GM19328 (cell line): ENCODE results near the gene HS3ST1.

Experiments
- ATAC-seq: cut with Tn5 transposase; IDR thresholded peaks from one replicate; pipeline ENCODE4 v1.9.1; 2021; ENCODE audit warnings: mild to moderate bottlenecking, moderate library complexity; ENCODE audit not compliant: unreplicated experiment

Gene HS3ST1

DNA sequence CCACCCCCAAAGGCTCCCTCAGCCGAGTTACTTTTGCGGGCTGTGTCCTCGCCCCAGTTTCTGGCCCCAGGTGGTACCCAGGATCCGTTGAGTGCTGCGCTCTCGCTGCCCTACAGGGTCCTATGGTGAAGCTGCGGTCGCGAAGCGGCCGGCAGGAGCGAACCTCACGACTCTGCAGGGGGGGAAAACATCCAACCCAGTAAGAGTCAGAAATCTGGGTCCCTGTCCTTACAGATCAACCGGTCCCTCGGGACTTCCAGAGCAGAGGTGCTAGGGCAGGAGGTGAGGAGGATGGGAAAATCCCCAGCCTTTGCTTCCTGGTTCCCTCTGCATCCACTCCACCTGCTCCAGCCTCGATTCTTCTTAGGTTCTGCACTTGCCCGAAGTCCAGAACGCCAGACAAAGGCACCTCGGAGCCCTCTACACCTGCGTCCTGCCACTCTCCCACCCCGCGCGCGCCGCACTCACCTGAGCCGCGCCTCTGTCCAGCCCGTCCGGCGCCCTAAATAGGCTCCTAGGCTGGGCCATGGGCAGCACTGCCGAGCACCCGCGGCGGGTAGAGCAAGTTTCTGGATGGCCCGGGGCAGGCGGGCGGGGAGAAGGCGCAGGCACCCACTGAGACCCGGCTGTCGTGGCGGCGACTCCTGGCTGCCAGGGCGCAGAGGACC lies at the start of gene HS3ST1:
TSS of gene HS3ST1 (minus strand) at position 664 of the 668 bp plus-strand sequence. CDS start 28,889 bp downstream, outside the sequence.
- ATAC-seq = peak; percentile 39

DNA sequence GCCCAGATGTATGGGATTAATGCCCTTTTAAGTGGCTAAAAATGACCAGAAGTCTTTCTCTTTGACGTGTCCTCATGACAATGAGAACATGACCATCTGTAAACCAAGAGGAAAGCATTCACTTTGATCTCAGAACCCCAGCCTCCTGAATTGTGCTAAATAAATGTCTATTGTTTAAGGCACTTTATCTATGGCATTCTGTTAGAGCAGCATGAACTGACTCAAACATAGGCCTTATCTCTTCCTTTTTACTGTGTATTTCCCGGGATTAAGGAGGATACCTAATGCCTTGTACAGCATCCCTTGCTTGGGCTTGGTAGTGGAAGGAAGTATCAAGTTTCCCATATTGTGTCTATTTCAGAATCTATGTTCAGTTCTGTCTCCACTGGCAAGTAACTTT lies 47.2 kb upstream of the HS3ST1 start:
- ATAC-seq = no peak

DNA sequence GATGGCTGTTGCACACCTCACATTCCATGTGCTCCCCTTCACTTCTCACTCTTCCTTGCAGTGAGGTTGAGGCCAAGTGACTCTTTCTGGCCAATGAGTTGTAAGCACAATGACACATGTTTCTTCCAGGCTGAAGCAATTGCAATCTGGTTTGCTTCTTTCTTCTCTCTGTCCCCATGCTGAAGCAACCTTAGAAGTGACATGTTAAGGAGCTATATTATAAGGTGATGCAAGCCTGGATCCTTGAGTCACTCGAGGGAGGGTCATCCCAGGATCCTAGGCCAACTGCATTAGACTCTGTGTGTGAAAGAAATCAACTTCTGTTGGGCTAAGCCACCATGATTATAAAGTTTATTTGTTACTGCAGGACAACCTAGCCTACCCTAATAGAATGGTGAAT lies 45.5 kb upstream of the HS3ST1 start:
- ATAC-seq = no peak

- no peak for ATAC-seq
Observed at GRCh38 chr4:11472535-11472934, 43.8 kb upstream of the HS3ST1 start.

DNA sequence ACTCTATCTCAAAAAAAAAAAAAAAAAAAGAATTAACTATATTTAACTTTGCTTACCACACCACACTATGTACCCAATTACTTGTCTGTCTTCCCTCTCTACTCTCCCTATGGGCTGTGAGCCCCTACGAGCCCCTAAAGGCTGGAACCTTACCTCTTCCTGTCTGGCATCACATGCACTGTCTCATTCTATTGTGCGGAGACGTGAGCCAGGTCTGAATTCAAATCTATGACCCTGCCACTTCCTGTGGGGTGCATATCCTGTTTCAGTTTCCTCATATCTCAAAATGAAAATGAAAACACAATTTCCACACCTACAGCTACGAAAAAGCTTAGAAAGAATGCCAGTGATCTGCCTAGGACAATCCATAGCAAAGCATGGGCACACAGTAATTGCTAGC lies 42.9 kb upstream of the HS3ST1 start:
- ATAC-seq = peak; percentile 61

GRCh38 chr4:11471046-11471441 lies 42.4 kb upstream of the HS3ST1 start:
- no peak for ATAC-seq

DNA sequence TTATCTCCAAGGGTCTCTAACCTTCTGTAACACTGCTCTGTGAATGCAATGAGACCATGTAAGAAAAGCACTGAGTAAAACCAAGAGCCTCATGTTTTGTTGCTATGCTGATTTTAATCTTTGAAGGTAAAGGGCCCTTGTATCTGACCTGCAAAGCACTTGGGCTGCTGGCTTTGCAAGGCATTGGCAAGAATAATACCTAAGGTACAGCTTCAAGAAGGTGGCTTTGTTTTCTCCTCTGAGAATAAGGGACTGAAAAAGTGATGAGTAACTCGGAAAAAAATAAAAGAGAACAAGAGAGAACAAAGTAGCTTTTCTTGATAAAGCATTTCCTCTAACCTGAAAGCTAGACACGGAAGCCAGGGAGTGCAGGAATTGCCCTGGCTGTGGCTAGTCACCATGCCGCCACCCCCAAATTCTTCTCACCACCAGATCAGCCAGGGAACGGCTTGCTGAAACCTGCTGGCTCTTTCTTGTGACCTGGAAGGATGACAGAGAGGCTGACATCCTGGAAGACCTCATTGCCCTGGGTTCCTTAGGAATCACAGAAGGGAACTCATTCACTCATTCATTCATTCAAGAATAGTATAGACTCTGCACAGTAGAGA lies 41.8 kb upstream of the HS3ST1 start:
- ATAC-seq = peak; percentile 49

DNA sequence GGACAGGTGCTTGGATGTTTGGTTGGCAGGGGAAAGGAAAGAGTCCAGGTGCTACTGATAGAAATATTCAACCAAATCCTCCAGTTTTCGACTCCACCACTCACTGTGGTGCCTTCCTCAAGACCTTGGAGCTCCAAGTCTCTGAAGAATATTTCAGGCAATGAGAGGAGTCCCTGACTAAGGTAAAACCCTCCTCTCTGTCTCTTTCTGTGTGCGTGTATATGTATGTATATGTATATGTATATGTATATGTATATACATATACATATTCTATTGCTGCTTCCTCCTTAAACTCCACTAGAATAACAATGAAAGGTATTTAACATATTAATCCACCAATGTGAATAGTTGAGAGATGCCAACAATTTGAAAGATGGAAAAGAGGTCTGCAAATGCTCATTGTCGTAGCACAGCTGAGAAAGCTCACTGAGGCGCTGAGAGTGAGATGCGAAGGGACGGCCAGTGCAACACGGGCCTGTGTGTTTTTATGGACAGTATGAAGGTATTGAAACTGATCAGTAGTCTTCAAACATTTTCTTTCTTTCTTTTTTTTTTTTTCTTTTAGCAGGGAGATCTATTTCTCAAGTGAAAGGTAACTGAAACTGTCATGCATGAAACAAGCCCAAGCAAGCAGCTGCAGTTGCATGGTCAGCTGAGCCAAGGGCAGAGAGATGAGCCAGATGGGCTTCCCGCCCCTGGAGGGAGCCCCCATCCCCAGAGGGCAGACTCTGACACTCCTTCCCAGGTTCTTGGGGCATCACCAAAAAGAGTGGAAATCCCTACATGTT lies 41.1 kb upstream of the HS3ST1 start:
- ATAC-seq = peak; percentile 52

DNA sequence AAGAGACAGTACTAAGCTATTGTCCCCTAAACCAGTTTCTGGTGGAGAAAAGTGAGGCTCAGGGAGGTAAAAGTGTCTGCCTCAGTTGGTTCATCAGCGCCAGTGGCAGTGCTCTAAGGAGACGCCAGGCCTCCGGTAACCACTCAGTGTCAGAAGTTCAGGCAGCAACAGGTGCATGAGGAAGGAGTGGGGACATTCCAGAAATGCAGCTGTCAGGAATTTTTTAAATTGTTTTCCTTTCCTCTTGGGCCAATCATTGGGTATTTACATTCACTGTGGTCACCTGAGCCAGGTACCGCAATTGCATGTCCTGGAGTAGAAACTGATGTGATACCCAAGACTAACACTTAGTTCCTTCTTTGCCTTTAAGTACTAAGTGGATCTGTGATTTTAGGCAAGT lies 40.2 kb upstream of the HS3ST1 start:
- no peak for ATAC-seq

DNA sequence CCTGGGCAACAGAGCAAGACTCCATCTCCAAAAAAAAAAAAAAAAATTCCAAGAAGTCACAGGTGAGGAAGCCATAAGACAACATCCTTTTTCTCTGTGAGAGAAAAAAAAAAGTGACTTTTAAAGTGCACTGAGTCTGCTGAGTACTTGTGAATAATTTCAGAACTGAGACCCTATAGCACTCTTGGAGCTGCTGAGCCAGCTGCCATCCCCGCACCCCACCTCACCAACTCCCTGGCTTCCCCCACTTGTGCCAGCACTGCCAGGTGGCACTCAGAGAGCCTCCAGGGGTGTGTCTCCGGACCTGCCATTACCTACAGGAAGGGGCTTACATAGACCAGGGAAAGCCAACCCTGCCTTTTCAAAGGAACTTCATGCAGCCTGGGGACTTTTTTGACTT lies 39.2 kb upstream of the HS3ST1 start:
- no peak for ATAC-seq

- no peak for ATAC-seq
Observed at GRCh38 chr4:11463707-11464106, 35.0 kb upstream of the HS3ST1 start.

DNA sequence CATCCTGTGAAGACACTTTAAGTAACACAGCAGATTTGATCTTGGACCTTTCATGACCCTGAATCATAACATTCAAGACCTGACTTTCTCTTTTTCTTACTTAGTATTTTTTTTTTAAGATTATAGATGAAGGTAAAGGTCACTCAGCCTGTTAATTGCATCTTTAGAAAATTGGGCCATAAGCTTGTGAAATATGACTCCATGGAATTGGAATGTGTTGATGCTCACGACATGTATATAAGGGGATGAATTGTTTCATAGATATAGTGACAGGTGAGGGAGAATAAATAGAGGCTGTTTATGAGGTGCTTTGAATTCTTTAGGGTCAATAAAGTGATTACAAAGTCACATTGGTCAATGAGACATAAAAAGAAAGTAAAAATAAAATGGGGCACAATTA lies 27.7 kb upstream of the HS3ST1 start:
- no peak for ATAC-seq

GRCh38 chr4:11455201-11455835 lies 26.6 kb upstream of the HS3ST1 start:
- ATAC-seq = no peak

- no peak for ATAC-seq
Observed at GRCh38 chr4:11451716-11452115, 23.0 kb upstream of the HS3ST1 start.

- ATAC-seq = no peak
Observed at GRCh38 chr4:11446155-11446811, 17.6 kb upstream of the HS3ST1 start.

DNA sequence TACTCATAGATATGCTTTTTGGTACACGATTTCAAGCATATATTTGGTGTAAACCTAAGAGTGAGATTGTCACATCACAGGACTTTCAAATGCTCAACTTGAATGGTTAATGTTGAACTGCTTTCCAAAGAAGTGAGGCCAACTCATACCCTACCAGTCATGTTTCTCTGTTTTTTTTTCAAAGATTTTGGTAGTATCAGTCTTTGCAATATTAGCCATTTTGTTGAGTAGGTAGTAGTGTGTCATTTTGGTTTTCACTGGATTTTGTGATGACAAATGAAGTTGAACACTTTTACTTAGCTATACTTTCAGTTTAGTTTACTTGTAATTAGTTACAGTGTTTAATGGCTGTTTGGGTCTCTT lies 12.5 kb upstream of the HS3ST1 start:
- ATAC-seq = no peak

- no peak for ATAC-seq
Observed at GRCh38 chr4:11440481-11441193, 11.9 kb upstream of the HS3ST1 start.

DNA sequence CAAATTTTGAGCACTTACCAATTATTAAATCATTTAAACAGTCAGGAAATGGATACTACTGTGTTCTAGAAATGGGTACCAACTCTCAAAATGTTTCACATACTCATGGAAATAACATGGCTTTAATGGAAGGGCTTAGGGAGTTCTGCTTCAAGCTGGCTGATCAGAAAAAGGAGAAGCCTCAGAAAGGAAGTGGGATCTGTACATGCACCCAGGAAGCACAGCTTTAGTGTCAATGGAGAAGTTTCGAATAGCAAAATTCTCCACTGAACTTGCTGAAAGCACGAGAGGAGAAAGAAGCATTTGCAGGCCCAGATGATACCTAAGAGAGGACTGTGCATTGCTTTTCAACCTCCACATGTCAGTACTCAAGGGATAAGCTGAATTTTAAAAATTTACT lies 11.1 kb upstream of the HS3ST1 start:
- no peak for ATAC-seq

DNA sequence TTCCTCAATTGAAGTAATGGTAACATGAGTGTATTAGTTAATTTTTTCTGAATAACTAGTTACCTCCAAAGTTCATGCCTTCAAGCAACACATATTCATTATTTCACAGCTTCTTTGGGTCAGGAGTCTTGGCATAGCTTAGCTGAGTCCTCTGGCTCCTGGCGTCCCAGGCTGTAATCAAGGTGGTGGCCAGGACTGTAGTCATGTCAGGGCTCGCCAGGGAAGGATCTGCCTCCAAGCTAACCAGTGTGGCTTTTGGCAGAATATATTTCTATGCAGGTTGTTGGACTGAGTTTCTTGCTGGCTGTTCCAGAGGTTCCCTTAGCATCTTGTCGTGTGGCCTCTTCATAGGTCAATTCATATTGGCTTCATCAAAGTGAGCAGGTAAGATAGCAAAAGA lies 10.0 kb upstream of the HS3ST1 start:
- ATAC-seq = no peak

DNA sequence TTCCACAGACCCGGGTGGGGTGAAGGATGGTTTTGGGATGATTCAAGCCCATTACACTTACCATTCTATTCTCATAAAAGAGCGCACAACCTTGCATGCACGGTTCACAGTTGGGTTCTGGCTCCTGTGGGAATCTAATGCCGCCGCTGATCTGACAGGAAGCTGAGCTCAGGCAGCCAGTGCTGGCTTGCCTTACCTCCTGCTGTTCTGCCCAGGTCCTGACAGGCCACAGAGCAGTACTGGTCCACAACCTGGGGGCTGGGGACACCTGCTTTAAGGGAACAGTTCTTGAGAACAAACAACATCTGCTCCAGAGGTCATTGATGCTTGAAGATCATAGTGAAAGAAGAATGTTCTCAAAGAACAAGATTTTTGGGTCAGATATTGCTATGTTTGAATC lies 8.0 kb upstream of the HS3ST1 start:
- no peak for ATAC-seq

- ATAC-seq = no peak
Observed at GRCh38 chr4:11436084-11436483, 7.4 kb upstream of the HS3ST1 start.
